AG09319 (cell line): ENCODE data around the gene SIAH3.
"Not testable (repeated sequence)": the region's sequence is repeated elsewhere in the genome, so short reads cannot be mapped to it uniquely, and the experiment has no call there.

Experiments
- DNase-seq: peaks from one replicate; pipeline ENCODE4 v3.0.0-alpha.2; 2010; ENCODE audit warnings: low read depth; ENCODE audit errors: extremely low read depth
- TF ChIP-seq, protein P1 (sequence below): IDR thresholded peaks from 2 replicates; pipeline ENCODE4 v1.5.1; 2011; ENCODE audit warnings: low read depth, mild to moderate bottlenecking, inconsistent platforms, low read length, moderate library complexity

Gene SIAH3

DNA sequence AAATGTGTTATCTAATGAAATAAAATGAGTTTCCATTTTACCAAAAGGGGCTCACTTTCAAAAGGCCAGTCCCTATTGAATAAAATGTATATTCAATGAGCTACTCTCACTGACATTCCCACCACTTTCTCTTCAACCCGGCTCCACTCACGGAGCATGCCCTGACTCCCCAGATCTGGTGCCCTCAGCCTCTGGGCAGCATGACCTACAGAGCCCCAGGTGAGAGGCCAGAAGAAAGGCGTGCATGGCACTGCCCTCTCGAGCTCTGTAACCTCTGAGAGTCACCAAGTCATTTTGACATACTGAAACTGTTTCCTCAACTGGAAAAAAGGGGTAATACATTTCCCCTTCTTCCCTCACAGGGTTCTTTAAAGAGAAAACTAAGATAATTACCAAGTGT, 25.2 kb upstream of the SIAH3 start:
- no peak for DNase-seq
- TF ChIP-seq, protein P1, sequence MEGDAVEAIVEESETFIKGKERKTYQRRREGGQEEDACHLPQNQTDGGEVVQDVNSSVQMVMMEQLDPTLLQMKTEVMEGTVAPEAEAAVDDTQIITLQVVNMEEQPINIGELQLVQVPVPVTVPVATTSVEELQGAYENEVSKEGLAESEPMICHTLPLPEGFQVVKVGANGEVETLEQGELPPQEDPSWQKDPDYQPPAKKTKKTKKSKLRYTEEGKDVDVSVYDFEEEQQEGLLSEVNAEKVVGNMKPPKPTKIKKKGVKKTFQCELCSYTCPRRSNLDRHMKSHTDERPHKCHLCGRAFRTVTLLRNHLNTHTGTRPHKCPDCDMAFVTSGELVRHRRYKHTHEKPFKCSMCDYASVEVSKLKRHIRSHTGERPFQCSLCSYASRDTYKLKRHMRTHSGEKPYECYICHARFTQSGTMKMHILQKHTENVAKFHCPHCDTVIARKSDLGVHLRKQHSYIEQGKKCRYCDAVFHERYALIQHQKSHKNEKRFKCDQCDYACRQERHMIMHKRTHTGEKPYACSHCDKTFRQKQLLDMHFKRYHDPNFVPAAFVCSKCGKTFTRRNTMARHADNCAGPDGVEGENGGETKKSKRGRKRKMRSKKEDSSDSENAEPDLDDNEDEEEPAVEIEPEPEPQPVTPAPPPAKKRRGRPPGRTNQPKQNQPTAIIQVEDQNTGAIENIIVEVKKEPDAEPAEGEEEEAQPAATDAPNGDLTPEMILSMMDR = no peak

DNA sequence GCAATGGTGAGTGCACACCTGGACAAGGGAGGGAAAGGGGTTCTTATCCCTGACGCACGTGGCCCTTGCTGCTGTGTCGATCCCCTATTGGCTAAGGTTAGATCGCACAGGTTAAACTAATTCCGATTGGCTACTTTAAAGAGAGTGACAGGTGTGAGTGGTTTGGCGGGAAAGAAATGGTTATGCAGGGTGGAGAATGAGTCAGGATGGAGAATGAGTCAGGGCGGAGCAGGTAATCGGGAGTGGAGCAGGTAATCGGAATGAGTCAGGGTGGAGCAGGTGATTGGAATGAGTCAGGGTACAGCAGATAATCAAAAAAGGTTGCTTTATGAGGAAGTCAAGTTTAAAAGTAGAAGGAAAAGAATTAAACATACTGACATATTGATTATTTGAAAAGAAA, 24.4 kb upstream of the SIAH3 start:
- TF ChIP-seq, protein P1 = no peak

DNA sequence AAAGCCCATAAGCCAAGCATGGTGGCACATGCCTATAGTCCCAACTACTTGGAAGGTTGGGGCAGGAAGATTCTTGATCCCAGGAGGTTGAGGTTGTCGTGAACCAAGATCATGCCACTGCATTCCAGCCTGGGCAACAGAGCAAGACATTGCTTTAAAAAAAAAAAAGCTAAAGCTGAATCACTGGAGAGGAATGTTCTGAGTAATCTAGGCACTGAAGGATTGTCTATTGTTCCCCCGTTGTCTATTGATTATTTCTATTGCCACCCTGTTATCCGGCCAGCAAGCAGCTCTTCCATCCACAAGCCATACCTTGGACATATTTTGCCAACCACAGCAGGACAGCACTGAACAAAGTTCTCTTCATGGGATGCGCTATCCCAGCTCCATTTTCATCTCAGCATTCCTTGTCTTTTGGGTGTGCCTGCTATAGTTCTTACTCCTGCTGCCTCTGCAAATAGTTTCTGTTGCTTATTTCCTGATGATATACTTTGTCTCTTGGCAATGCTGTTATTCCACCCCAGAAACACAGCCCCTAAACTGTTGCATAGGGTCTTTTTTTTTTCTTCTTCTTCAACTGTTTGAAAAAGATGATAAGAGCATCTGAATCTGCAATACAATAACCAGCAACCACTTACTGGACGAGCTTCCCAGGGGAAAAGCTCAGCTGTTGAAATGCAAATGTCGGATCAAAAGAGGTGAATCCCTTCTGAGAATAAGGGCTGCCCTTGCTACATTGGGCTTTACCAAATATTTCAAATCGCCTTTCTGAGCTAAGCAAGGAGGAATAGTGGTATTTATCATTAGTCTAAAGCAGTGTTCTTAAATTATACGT, 22.2 kb upstream of the SIAH3 start:
- no peak for DNase-seq
- TF ChIP-seq, protein P1 = no peak

More for the DNA sequence above, 24.4 kb upstream of the SIAH3 start:
- no peak for DNase-seq

DNA sequence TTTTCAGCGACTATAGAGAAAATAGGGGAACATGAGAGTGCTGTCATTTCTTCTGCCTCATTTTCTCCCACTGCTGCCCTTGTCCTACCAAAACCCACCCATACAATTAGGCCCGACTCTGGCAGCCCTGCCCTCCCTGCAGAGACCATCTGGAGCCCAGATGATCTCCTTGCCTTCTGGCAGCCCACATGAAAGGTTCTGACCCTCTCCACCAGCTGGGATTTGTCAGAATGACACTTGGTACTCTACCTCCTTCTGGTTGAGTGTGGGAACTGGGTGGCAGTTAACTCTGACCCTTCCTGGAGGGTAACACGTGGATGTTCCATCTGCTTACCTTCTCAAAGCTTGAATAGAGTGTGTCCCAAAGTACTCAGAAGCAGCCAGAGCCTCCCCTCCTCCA, 21.0 kb upstream of the SIAH3 start:
- DNase-seq = no peak

DNA sequence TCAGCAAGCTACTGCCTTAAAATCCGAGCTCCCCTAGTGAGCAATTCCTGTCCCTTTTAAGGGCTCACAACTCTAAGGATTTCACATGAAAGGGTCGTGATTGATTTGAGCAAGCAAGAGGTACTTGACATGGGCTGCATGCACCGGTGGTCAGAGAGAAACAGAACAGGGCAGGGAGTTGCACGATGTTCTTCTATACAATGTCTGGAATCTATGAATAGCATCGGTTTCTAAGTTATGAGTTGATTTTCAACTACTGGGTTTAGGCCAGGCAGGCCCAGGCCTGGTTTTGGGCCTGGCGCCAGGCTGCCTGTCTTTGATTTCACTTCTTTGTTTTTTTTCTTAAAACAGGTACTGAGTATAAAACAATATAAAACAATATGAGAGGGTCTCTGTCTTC, 19.6 kb upstream of the SIAH3 start:
- not testable (repeated sequence) for DNase-seq

More for the DNA sequence above, 21.0 kb upstream of the SIAH3 start:
- TF ChIP-seq, protein P1 = no peak

DNA sequence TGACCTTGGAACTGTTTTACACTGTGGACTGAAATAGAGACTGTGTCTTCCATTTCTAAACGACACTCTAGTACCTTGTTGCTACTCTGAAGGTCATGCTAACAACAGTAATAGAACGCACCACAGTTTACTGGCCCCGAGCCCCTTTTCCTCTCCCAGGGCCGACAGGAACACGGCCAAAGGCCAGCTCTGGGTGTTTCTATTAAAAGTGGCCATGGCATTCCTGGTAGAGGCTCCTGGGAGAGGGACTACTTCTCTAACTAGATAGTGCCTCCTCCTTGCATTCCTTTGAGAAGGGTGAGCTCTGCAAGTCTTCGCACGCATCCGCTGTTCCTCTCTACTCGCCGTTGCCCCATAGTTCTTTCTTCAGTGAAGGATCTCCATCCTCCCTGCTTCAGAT, 18.7 kb upstream of the SIAH3 start:
- TF ChIP-seq, protein P1 = no peak
- DNase-seq = no peak

DNA sequence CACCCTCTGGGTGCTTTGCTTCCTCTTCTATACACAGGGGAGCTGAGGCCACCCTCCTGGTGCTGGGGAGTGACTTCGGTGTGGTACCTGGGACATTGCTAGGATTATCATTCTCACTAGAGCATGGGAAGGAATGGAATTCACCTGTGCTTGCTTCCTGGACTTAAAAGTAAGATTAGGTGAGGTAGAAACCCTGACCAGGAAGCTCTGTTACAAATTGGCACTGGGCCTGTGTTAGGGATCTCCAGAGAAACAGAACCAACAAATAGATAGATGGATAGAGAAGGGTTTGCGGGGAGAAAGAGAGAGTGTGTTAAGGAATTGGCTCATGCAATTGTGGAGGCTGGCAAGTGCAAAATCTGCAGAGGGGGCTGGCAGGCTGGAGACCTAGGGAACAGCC, 13.9 kb upstream of the SIAH3 start:
- DNase-seq = no peak
- TF ChIP-seq, protein P1 = no peak
